Thymus (tissue), 11 donors: Measurements from ENCODE around the gene KNDC1. TPM values are rescaled to one million over a fixed set of nuclear protein-coding genes. Genes with fewer than 3 reads are reported as not detected.

ENCODE experiments used
- DNase-seq, 9 donors: peaks; one replicate each; pipeline ENCODE4 v3.0.0-alpha.2; 2013; ENCODE audit warnings: low spot score in 9 of 9, low read depth in 6 of 9, missing footprints in 1 of 9
- H3K27ac ChIP-seq, 2 donors: one replicate each; pipeline ENCODE4 v1.5.1; 2013; ENCODE audit warnings: control low read depth in 1 of 2, low read depth in 1 of 2, low read length in 1 of 2, mild to moderate bottlenecking in 1 of 2, moderate library complexity in 1 of 2
- H3K27me3 ChIP-seq, 2 donors: one replicate each; pipeline ENCODE4 v1.5.1; 2013; ENCODE audit warnings: low read length in 1 of 2; ENCODE audit not compliant: control insufficient read depth in 2 of 2, insufficient read depth in 1 of 2
- H3K36me3 ChIP-seq, 2 donors: one replicate each; pipeline ENCODE4 v1.5.1; 2013; ENCODE audit warnings: low read length in 1 of 2, mild to moderate bottlenecking in 1 of 2, moderate library complexity in 1 of 2; ENCODE audit not compliant: control insufficient read depth in 2 of 2, insufficient read depth in 2 of 2
- H3K4me1 ChIP-seq, 2 donors: one replicate each; pipeline ENCODE4 v1.5.1; 2013; ENCODE audit warnings: low read length in 2 of 2; ENCODE audit not compliant: control insufficient read depth in 2 of 2, insufficient read depth in 2 of 2
- H3K4me3 ChIP-seq, 2 donors: one replicate each; pipeline ENCODE4 v1.5.1; 2013; ENCODE audit warnings: low read length in 2 of 2, control low read depth in 1 of 2, mild to moderate bottlenecking in 1 of 2
- H3K9me3 ChIP-seq, 2 donors: one replicate each; pipeline ENCODE4 v1.5.1; 2013; ENCODE audit warnings: low read length in 1 of 2, mild to moderate bottlenecking in 1 of 2; ENCODE audit not compliant: control insufficient read depth in 2 of 2, insufficient read depth in 1 of 2
- WGBS: extraction: QIAGEN DNeasy Blood & Tissue Kit; methylation state at CpG from one replicate; pipeline ENCODE4 v1.1.7; 2013; 5-methylcytosine and 5-hydroxymethylcytosine counted together
- polyA plus RNA-seq: library from polyadenylated mRNA; stranded (reverse); fragments of 200-250 nt; gene quantifications from one replicate; pipeline ENCODE4 v1.2.3, GENCODE V29; 2013
- total RNA-seq: library from RNA; stranded (reverse); fragments of 120-200 nt; gene quantifications from one replicate; pipeline ENCODE4 v1.2.4, GENCODE V29; 2013
- donor health status: healthy.

The KNDC1 gene
- total and polyA plus RNA-seq, 2 donors, result 0.02 to 0.19 TPM

DNA sequence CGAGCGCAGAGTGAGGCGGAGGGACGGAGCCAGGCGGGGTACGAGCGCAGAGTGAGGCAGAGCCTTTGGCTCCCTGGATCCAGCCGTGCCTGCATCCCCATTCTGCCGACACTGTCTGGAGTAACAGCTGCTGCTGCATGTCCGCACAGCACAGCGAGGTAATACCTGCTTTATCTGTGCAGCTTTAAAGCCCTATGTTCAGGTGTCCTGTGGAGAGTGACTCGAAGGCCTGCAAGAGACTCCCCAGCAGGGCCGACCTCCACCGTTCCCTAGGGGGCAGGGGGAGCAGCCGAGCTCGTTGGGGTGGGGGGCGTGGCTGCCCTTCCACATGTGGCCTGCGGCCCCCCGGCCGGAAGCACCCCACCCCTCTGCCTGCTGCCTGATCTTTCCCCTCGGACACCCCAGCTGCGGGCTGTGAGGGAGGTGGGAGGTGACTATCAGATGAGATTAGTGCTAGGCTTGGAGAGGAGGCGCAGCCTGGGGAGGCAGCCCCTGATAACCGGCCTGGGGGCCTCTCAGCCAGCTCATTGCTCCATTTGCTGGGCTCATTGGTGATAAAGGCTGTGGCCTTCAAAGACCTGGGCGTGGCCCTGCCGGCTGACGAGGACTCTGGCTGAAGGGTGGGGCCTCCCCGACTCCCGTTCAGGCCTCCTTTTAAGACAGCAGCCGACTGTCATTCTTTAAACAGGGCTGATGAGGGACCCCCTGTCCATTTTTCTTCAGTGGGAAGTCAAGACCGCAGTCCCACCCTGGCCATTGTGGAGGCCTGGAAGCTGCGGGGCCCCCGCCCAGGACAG is 85.6 kb downstream of the KNDC1 start:
- H3K4me1 ChIP-seq, result peaks cover 0 to 2% of the 10 kb centered on the region in 2 donors
- DNase-seq, result no peak
- H3K4me3 ChIP-seq, result no peak overlapping the region
- H3K27me3 ChIP-seq, result peaks cover 8 to 34% of the 10 kb centered on the region in 2 donors
- peaks cover 0 to 1% of the 10 kb centered on the region in 2 donors for H3K9me3 ChIP-seq
- H3K36me3 ChIP-seq, result no peaks in the 10 kb centered on the region
- WGBS, result 87% methylated on average over 33 of the region's 33 CpGs
- H3K27ac ChIP-seq, result no peak overlapping the region

DNA sequence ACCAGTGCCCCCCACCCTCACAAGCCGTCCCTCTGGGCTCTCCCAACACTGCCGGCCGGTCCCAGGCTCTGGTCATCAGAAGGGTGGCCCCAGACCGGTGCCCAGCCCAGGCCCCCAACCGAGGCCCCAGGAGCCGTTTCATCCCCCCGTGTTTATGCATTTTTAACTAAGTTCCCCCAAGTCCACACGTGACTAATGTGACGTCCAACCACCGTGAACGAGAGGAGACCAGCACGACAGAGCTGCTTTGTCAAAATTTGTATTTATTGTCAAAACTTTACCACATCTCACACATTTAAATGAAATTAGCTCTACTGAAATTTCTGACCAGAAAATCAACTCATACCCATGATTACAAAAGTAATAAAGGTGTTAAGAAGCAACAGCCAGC is 86.2 kb downstream of the KNDC1 start:
- Histone ChIP-seq H3K36me3 (no peaks in the 10 kb centered on the region), H3K4me3 (no peak overlapping the region), H3K9me3 (peaks cover 0 to 1% of the 10 kb centered on the region in 2 donors), H3K27me3 (peaks cover 2 to 28% of the 10 kb centered on the region in 2 donors), H3K27ac (no peak overlapping the region), H3K4me1 (no peaks in the 10 kb centered on the region)
- DNase-seq, result no peak
- 89% methylated on average over 12 of the region's 12 CpGs for WGBS

DNA sequence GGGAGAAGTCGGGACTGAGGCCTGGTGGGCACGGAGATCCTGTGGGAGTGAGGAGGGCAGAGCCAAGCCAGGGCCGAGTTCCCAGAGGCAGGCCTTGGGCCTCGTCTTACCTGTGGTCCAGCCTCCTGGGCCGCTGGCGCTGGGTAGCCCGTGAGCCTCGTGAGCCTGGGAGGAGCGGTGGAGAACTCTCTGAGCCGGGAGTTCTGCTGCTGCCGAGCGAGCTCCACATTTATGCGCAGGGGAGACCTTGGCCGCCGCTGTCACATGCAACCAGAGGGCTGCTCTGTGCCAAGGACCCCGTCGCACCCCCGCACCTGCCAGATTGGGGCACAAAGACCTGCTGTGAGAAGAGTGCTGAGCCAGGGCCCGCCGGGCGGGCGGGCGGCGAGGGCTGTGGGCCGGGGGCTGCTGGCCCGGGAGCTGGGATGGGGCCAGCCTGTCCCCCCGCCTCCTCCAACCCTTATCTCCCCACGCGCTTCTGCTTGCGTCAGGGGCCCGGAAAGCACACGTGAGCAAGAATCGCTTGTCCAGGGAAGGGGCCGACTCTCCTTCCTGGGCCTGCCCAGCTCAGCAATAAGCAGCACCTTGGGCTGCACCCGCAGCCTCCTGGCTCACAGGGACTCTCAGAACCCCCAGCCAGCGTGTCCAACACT is 87.8 kb downstream of the KNDC1 start:
- H3K9me3 ChIP-seq, result peaks cover 0 to 1% of the 10 kb centered on the region in 2 donors
- no peak overlapping the region for H3K4me3 ChIP-seq
- 96% methylated on average over 36 of the region's 36 CpGs for WGBS
- H3K36me3 ChIP-seq, result no peaks in the 10 kb centered on the region
- peaks cover 0 to 15% of the 10 kb centered on the region in 2 donors for H3K27me3 ChIP-seq
- H3K27ac ChIP-seq, result no peak overlapping the region
- no peaks in the 10 kb centered on the region for H3K4me1 ChIP-seq
- DNase-seq, result no peak

DNA sequence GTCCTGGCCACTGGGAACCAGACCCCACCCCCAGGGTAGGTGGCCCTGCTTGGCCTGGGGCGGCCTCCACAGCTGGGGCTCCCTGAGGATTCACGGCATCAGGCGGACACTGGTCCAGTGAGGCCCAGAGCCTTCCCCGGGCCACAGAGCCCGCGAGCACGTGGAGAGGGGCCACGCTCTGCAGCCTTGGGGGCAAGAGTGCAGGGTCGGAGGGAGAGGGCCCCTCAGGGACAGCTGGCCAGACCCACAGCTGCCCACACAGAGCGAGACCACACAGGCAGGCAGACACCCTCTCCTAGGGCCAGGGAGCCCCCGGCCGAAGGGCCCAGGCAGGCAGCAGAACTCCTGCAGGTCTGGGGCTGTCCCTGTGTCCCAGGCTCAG is 88.3 kb downstream of the KNDC1 start:
- Histone ChIP-seq H3K4me1 (no peaks in the 10 kb centered on the region), H3K27ac (no peak overlapping the region), H3K4me3 (no peak overlapping the region), H3K9me3 (peaks cover 0 to under 1% of the 10 kb centered on the region in 2 donors), H3K36me3 (no peaks in the 10 kb centered on the region), H3K27me3 (peaks cover 0 to 15% of the 10 kb centered on the region in 2 donors)
- DNase-seq, result no peak
- 96% methylated on average over 12 of the region's 12 CpGs for WGBS

DNA sequence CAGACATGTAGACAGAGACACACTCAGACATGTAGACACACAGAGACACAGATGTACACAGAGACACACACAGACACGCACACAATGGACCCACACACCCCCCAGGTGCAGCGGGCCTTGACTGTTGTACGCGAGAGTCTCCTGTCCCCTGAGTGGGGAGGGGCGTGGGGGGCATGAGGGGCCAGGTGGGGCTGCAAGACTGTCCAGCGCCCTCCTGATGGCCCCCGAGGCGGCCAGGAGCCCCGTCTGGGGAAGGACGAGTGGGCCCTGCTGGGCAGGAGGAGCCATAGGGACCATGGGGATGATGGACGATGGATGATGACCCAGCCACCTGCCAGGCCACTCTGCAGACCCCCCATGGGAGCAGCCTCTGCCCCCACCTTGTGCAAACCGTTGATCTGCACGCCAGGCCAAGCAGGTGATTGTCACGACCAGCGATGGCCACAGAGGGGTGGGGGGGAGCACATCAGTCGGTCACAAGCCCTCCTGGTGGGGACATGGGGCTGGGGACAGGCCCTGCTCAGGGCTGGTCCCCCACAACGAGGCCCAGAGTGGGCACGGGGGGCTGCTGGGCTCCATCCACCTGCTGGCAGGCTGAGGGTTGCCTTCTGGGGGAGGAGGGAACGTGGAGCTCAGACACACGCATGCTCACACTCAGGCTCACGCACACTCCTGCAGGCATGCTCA is 89.2 kb downstream of the KNDC1 start:
- no peak overlapping the region for H3K4me3 ChIP-seq
- WGBS, result 80% methylated on average over 21 of the region's 21 CpGs
- no peaks in the 10 kb centered on the region for H3K36me3 ChIP-seq
- peaks cover 0 to 9% of the 10 kb centered on the region in 2 donors for H3K27me3 ChIP-seq
- no peaks in the 10 kb centered on the region for H3K9me3 ChIP-seq
- no peak for DNase-seq
- no peak overlapping the region for H3K27ac ChIP-seq
- no peaks in the 10 kb centered on the region for H3K4me1 ChIP-seq

DNA sequence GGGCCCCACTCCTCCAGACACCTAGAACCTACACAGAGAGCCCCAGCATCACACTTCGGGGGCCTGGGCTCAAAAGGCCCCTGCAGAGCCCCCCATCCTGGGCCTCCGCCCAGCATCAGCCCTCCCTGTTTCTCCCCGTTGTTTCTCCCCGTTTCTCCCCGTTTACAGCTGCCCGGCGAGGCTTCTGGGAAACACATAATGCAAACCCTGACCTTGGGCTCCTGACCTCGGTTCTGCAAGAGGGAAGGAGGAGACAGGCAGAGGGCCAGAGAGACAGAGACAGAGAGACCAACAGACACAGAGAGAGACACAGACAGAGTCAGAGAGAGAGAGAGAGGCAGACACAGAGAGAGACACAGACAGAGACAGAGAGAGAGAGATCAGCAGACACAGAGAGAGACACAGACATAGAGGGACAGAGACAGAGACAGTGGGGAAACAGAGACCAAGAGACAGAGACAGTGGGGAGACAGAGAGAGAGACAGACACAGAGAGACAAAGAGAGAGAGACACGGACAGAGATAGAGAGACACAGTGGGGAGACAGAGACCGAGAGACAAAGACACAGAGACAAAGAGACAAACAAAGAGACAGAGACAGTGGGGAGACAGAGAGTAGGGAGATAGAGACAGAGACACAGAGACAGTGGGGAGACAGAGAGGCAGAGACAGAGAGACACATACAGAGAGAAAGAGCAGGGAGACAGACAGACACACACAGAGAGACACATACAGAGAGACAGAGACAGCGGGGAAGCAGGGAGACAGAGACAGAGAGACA is 90.1 kb downstream of the KNDC1 start:
- H3K27ac ChIP-seq, result no peak overlapping the region
- H3K27me3 ChIP-seq, result peaks cover 0 to 9% of the 10 kb centered on the region in 2 donors
- H3K4me1 ChIP-seq, result no peaks in the 10 kb centered on the region
- no peak overlapping the region for H3K4me3 ChIP-seq
- no peaks in the 10 kb centered on the region for H3K9me3 ChIP-seq
- DNase-seq, result no peak
- 94% methylated on average over 11 of the region's 11 CpGs for WGBS
- H3K36me3 ChIP-seq, result no peaks in the 10 kb centered on the region

DNA sequence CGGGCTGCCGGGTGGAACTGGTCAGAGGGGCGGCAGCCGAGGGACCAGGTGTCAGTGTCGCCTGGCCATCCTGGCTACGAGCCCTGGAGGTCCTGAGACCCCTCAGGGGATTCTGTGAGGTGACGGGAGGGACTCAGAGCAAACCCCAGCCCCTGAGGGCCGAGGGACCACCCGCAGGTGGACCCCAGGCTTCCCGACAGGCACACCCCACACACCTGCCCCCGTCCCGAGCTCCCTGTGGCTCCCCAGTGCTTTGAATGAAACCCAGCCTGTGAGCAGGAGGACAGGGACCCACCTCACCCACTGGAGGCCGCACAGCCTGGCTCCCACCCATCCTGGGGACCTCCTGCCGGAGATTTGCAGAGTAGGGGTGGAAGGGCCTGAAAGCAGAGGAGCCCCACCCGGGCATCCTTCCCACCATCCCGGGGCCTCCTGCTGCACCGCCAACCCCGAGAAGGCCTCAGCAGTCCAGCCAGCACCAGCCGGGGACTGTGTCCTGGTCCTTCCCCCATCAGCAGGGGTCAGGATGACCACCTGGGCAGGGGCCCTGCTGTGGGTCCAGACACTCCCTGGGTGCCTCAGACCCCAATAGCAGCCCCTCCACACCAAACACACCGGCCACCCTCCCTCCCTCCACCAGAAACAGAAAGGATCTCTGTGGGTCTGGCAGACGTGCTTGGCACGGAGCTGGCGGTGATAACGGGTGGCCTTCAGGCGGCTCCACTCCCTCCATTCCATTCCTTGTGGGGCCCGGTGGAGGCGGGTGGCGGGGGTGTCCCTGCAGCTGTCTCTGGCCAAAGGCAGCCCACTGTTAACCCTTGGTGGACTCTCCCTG is 91.6 kb downstream of the KNDC1 start:
- H3K27ac ChIP-seq, result no peak overlapping the region
- no peaks in the 10 kb centered on the region for H3K4me1 ChIP-seq
- H3K27me3 ChIP-seq, result peaks cover 0 to 19% of the 10 kb centered on the region in 2 donors
- H3K9me3 ChIP-seq, result no peaks in the 10 kb centered on the region
- no peak overlapping the region for H3K4me3 ChIP-seq
- no peak for DNase-seq
- WGBS, result 88% methylated on average over 28 of the region's 28 CpGs
- H3K36me3 ChIP-seq, result no peaks in the 10 kb centered on the region

DNA sequence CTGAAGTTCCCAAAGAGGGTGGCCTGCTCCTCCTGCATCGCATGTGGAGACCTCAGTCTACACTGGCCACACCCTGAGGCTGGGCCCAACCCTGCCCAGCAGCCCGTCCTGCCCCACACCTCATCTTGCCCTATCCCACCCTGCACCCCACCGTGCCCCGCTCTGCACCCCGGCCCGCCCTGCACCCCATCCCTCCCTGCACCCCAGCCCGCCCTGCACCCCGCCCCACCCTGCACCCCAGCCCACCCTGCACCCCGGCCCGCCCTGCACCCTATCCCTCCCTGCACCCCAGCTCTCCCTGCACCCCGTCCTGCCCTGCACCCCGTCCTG is 92.2 kb downstream of the KNDC1 start:
- Histone ChIP-seq H3K27ac (no peak overlapping the region), H3K4me1 (peaks cover 0 to 1% of the 10 kb centered on the region in 2 donors), H3K27me3 (peaks cover 0 to 24% of the 10 kb centered on the region in 2 donors), H3K9me3 (no peaks in the 10 kb centered on the region), H3K4me3 (no peak overlapping the region), H3K36me3 (no peaks in the 10 kb centered on the region)
- DNase-seq, result no peak
- WGBS, result 97% methylated on average over 12 of the region's 12 CpGs
